RWPE2 (cell line): ENCODE results near the gene APOC1.

Experiments used
- ATAC-seq: fragments of 200-7000 bp; cut with Tn5 transposase; 3 replicates; pipeline ENCODE4 v1.9.1; 2021; ENCODE audit warnings: low read depth
- DNase-seq: peaks from one replicate; pipeline ENCODE4 v3.0.0-alpha.2; 2020; ENCODE audit warnings: low spot score
- H3K27ac ChIP-seq: fragments of 450-650 bp; 2 replicates; pipeline ENCODE4 v1.5.1; 2017; ENCODE audit warnings: mild to moderate bottlenecking; ENCODE audit not compliant: poor library complexity, severe bottlenecking
- H3K27me3 ChIP-seq: fragments of 250-450 bp; sonication (Bioruptor Pico); 2 replicates; pipeline ENCODE4 v1.5.1; 2021; ENCODE audit warnings: mild to moderate bottlenecking, moderate library complexity; ENCODE audit not compliant: insufficient read depth, poor library complexity, severe bottlenecking
- H3K36me3 ChIP-seq: fragments of 250-450 bp; sonication (Bioruptor Pico); 2 replicates; pipeline ENCODE4 v1.5.1; 2020; ENCODE audit warnings: low read depth, mild to moderate bottlenecking, moderate library complexity
- H3K4me1 ChIP-seq: fragments of 250-450 bp; sonication (Bioruptor Pico); 2 replicates; pipeline ENCODE4 v1.5.1; 2021; ENCODE audit warnings: mild to moderate bottlenecking, moderate library complexity; ENCODE audit not compliant: insufficient read depth, poor library complexity, severe bottlenecking
- H3K4me3 ChIP-seq: fragments of 250-450 bp; sonication (Bioruptor Pico); 2 replicates; pipeline ENCODE4 v1.5.1; 2021; ENCODE audit warnings: mild to moderate bottlenecking, moderate library complexity; ENCODE audit not compliant: severe bottlenecking
- H3K9me3 ChIP-seq: fragments of 250-450 bp; sonication (Bioruptor Pico); 2 replicates; pipeline ENCODE4 v1.5.1; 2021; ENCODE audit warnings: mild to moderate bottlenecking, moderate library complexity; ENCODE audit not compliant: severe bottlenecking
- CTCF ChIP-seq: fragments of 450-650 bp; IDR thresholded peaks from one replicate; pipeline ENCODE4 v1.5.1; 2017; ENCODE audit warnings: mild to moderate bottlenecking, moderate library complexity; ENCODE audit not compliant: poor library complexity, severe bottlenecking

Gene APOC1

GRCh38 chr19:44931541-44931940 lies 17.1 kb downstream of the APOC1 start:
- H3K4me1 ChIP-seq, result no peaks in the 10 kb centered on the region
- H3K36me3 ChIP-seq, result no peaks in the 10 kb centered on the region
- no peak for TF ChIP-seq CTCF
- no peak overlapping the region for H3K4me3 ChIP-seq
- no peaks in the 10 kb centered on the region for H3K27me3 ChIP-seq
- DNase-seq (no peak), ATAC-seq (no peak)
- H3K27ac ChIP-seq, result no peak overlapping the region
- no peaks in the 10 kb centered on the region for H3K9me3 ChIP-seq

GRCh38 chr19:44939668-44940067 lies 25.3 kb downstream of the APOC1 start:
- Histone ChIP-seq H3K36me3 (no peaks in the 10 kb centered on the region), H3K4me1 (no peaks in the 10 kb centered on the region), H3K9me3 (no peaks in the 10 kb centered on the region), H3K27me3 (no peaks in the 10 kb centered on the region), H3K27ac (no peak overlapping the region), H3K4me3 (no peak overlapping the region)
- DNase-seq (no peak), ATAC-seq (no peak)
- TF ChIP-seq CTCF, result no peak

GRCh38 chr19:44942067-44942571 lies 27.7 kb downstream of the APOC1 start, which contains the start of gene APOC4:
Gene APOC4 (plus strand): TSS chr19:44942237. CDS start chr19:44942278, 41 bp downstream.
- DNase-seq (no peak), ATAC-seq (no peak)
- Histone ChIP-seq H3K36me3 (no peaks in the 10 kb centered on the region), H3K27me3 (no peaks in the 10 kb centered on the region), H3K27ac (no peak within 1 kb of the TSS), H3K4me1 (no peaks in the 10 kb centered on the region), H3K9me3 (no peaks in the 10 kb centered on the region), H3K4me3 (no peak within 1 kb of the TSS)
- no peak for TF ChIP-seq CTCF

GRCh38 chr19:44943801-44944249 lies 29.4 kb downstream of the APOC1 start:
- no peaks in the 10 kb centered on the region for H3K27me3 ChIP-seq
- TF ChIP-seq CTCF, result no peak
- H3K36me3 ChIP-seq, result no peaks in the 10 kb centered on the region
- no peaks in the 10 kb centered on the region for H3K9me3 ChIP-seq
- H3K27ac ChIP-seq, result no peak overlapping the region
- H3K4me1 ChIP-seq, result no peaks in the 10 kb centered on the region
- no peak for DNase-seq
- no peak for ATAC-seq
- H3K4me3 ChIP-seq, result no peak overlapping the region

- no peak for DNase-seq
- TF ChIP-seq CTCF, result no peak
- Histone ChIP-seq H3K9me3 (no peaks in the 10 kb centered on the region), H3K4me1 (no peaks in the 10 kb centered on the region), H3K4me3 (no peak overlapping the region), H3K27me3 (no peaks in the 10 kb centered on the region), H3K27ac (no peak overlapping the region), H3K36me3 (no peaks in the 10 kb centered on the region)
- ATAC-seq, result no peak
Measured at GRCh38 chr19:44947041-44947581, 32.7 kb downstream of the APOC1 start.
